Gastrocnemius medialis (tissue), 4 donors: ENCODE data around the gene TMEM252.

Experiments used
- POLR2A ChIP-seq, 2 donors: fragments of 450-650 bp; IDR thresholded peaks; one replicate each; pipeline ENCODE4 v1.6.1; 2017; ENCODE audit warnings: antibody characterized with exemption in 2 of 2, mild to moderate bottlenecking in 2 of 2, moderate library complexity in 2 of 2
- TF ChIP-seq, protein P1 (sequence below), 5 experiments: fragments of 450-650 bp in 3 of 5; fragments of 200-600 bp in 2 of 5; sonication (generic) in 2 of 5; IDR thresholded peaks in 4 of 5; conservative IDR thresholded peaks in 1 of 5; 1 replicate in 4 of 5; 2 replicates in 1 of 5; pipeline ENCODE4 v1.5.1; 2016 to 2019; ENCODE audit warnings: antibody characterized with exemption in 5 of 5, mild to moderate bottlenecking in 3 of 5, moderate library complexity in 3 of 5

DNA sequence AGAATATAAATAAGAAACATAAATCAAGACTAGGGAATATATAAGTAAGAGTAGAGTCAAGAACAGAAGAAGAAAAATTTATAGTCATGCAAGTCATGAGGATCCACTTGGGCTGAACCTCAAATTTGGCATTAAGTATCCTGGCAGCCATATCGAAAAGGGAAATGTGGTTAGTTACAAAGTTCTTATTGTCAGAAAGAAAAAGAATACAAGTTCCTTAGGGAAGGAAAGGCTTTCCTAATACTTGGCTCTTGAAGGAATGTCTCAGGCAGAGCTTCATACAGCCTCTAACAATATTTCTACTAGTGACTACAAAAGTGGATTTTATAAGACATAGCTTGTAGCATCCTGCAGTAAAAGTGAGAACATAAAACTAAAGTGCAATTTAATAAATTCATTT is 45.4 kb downstream of the TMEM252 start:
- TF ChIP-seq, protein P1, sequence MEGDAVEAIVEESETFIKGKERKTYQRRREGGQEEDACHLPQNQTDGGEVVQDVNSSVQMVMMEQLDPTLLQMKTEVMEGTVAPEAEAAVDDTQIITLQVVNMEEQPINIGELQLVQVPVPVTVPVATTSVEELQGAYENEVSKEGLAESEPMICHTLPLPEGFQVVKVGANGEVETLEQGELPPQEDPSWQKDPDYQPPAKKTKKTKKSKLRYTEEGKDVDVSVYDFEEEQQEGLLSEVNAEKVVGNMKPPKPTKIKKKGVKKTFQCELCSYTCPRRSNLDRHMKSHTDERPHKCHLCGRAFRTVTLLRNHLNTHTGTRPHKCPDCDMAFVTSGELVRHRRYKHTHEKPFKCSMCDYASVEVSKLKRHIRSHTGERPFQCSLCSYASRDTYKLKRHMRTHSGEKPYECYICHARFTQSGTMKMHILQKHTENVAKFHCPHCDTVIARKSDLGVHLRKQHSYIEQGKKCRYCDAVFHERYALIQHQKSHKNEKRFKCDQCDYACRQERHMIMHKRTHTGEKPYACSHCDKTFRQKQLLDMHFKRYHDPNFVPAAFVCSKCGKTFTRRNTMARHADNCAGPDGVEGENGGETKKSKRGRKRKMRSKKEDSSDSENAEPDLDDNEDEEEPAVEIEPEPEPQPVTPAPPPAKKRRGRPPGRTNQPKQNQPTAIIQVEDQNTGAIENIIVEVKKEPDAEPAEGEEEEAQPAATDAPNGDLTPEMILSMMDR (IDR thresholded peaks at IDR 0.05 in 4 of 5, conservative IDR thresholded peaks at IDR 0.05 in 1 of 5), result no peak
- TF ChIP-seq POLR2A (IDR thresholded peaks at IDR 0.05), result no peak
